Upper lobe of left lung (tissue), 6 donors: ENCODE results near the gene DGCR2. TPM values are rescaled to one million over a fixed set of nuclear protein-coding genes. Genes with fewer than 3 reads are reported as not detected.
"Not testable (repeated sequence)": the region's sequence is repeated elsewhere in the genome, so short reads cannot be mapped to it uniquely, and the experiment has no call there.

Source experiments
- ATAC-seq, 2 donors: fragments of 200-7000 bp; cut with Tn5 transposase; one replicate each; pipeline ENCODE4 v1.9.1; 2022; ENCODE audit warnings: mild to moderate bottlenecking in 2 of 2, moderate library complexity in 2 of 2; ENCODE audit not compliant: low FRiP score in 2 of 2
- DNase-seq, 2 donors: peaks; one replicate each; pipeline ENCODE4 v3.0.0-alpha.2; 2019 to 2020
- H3K27ac ChIP-seq, 4 donors: fragments of 200-600 bp; sonication (generic); one replicate each; pipeline ENCODE4 v1.5.1; 2016 to 2019
- H3K27me3 ChIP-seq, 4 donors: fragments of 200-600 bp; sonication (generic); one replicate each; pipeline ENCODE4 v1.5.1; 2017 to 2019
- H3K36me3 ChIP-seq, 4 donors: fragments of 200-600 bp; sonication (generic); one replicate each; pipeline ENCODE4 v1.5.1; 2016 to 2019
- H3K4me1 ChIP-seq, 4 donors: fragments of 200-600 bp; sonication (generic); one replicate each; pipeline ENCODE4 v1.5.1; 2018 to 2019
- H3K4me3 ChIP-seq, 4 donors: fragments of 200-600 bp; sonication (generic); one replicate each; pipeline ENCODE4 v1.5.1; 2017 to 2019; ENCODE audit warnings: mild to moderate bottlenecking in 2 of 4, moderate library complexity in 1 of 4
- H3K9me3 ChIP-seq, 4 donors: fragments of 200-600 bp; sonication (generic); one replicate each; pipeline ENCODE4 v1.5.1; 2018 to 2019
- EP300 ChIP-seq, 4 donors: sonication (generic); formaldehyde crosslinking; IDR thresholded peaks; one replicate each; pipeline ENCODE4 v1.5.1; 2017; ENCODE audit warnings: antibody characterized with exemption in 4 of 4, control low read depth in 2 of 4
- POLR2A ChIP-seq, 4 donors: fragments of 450-650 bp; IDR thresholded peaks; one replicate each; pipeline ENCODE4 v1.5.1; 2016 to 2017; ENCODE audit warnings: antibody characterized with exemption in 4 of 4, mild to moderate bottlenecking in 2 of 4
- POLR2AphosphoS5 ChIP-seq, 2 donors: sonication (generic); formaldehyde crosslinking; IDR thresholded peaks; one replicate each; pipeline ENCODE4 v1.5.1; 2017; ENCODE audit warnings: antibody characterized with exemption in 2 of 2
- WGBS, 2 donors: methylation state at CpG; one replicate each; pipeline ENCODE4 v1.1.5; 2017 to 2018; 5-methylcytosine and 5-hydroxymethylcytosine counted together
- total RNA-seq, 6 donors: library from RNA; depleted of rRNA in 4 of 6; stranded (reverse); fragments of >200 nt in 4 of 6; gene quantifications; one replicate each; pipeline versions ENCODE4 v1.1.0 to v1.2.1, GENCODE V29; 2016 to 2021
- TF ChIP-seq, protein P1 (sequence below), 6 experiments: fragments of 450-650 bp in 4 of 6; fragments of 200-600 bp in 2 of 6; sonication (generic) in 2 of 6; IDR thresholded peaks; one replicate each; pipeline ENCODE4 v1.5.1; 2016 to 2019; ENCODE audit warnings: antibody characterized with exemption in 6 of 6
- donor health status: DM: no; HTN: no; CAD: no; lungs with moderate emphysema.
- donor health status: DM: no; HTN: yes; CAD: no; lungs with severe emphysema.

Gene DGCR2
- total RNA-seq, 6 donors from 2014 or later = 65.9 to 101 (median 89.9) TPM

DNA sequence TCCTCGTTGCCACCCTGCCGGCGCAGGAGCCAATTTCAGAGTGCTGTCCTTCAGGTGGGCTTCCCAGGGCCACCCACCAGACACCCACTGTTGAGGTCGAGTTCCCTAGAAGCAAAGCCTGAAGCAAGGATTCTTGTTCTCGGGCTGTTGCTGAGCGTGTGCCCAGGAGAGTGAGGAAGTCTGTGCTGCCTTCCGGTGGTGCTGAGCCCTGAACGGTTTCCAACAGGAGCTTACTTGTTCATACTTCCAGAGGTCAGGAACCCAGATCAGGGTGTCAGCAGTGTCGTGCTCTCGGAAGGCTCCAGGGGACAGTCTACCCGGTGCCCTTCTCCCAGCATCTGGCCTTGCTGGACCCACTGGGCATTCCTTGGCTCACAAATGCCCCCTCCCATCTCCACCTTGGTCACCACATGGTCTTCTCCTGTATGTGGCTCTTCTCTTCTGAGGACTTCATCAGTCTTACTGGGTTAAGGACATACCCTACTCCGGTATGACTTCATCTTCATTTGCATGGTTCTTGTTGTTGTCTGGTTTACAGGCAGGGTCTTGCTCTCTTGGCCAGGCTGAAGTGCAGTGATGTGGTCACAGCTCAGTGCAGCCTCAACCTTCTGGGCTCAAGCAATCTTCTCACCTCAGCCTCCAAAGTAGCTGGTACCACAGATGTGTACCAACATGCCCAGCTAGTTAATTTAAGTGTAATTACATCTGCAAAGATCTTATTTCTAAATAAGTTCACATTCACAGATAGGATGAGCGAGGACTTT, 45.1 kb upstream of the DGCR2 start:
- Histone ChIP-seq H3K4me3 (no peak overlapping the region), H3K27me3 (peaks cover 4 to 21% (median 14%) of the 10 kb centered on the region in 4 donors), H3K4me1 (peaks cover 16 to 29% (median 22%) of the 10 kb centered on the region in 4 donors), H3K36me3 (no peaks in the 10 kb centered on the region), H3K9me3 (peaks cover 0 to 8% (median 0%) of the 10 kb centered on the region in 4 donors), H3K27ac (no peak overlapping the region)
- DNase-seq = no peak
- no peak for ATAC-seq
- WGBS, 2 donors = 75 to 76% methylated on average over 10 to 12 of the region's 13 CpGs
- no peak for TF ChIP-seq POLR2A (IDR thresholded peaks at IDR 0.05)
- TF ChIP-seq, protein P1, sequence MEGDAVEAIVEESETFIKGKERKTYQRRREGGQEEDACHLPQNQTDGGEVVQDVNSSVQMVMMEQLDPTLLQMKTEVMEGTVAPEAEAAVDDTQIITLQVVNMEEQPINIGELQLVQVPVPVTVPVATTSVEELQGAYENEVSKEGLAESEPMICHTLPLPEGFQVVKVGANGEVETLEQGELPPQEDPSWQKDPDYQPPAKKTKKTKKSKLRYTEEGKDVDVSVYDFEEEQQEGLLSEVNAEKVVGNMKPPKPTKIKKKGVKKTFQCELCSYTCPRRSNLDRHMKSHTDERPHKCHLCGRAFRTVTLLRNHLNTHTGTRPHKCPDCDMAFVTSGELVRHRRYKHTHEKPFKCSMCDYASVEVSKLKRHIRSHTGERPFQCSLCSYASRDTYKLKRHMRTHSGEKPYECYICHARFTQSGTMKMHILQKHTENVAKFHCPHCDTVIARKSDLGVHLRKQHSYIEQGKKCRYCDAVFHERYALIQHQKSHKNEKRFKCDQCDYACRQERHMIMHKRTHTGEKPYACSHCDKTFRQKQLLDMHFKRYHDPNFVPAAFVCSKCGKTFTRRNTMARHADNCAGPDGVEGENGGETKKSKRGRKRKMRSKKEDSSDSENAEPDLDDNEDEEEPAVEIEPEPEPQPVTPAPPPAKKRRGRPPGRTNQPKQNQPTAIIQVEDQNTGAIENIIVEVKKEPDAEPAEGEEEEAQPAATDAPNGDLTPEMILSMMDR (IDR thresholded peaks at IDR 0.05) = no peak
- TF ChIP-seq POLR2AphosphoS5 (IDR thresholded peaks at IDR 0.05) = no peak

DNA sequence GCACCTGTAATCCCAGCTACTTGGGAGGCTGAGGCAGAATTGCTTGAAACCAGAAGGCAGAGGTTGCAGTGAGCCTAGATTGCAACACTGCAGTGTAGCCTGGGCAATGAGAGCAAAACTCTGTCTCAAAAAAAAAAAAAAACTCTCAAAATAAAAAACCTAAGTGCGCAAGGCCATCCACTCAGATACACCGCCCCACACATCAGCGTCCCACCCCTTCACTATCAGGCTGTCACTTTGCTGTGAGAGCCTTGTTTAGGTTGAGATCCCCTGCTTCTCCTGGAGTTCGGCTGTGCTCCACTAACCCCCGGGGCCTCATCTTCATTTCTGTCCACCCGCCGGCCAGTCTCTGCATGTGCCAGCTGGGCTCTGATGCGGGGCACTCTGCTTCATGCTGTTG, 44.2 kb upstream of the DGCR2 start:
- no peak overlapping the region for H3K4me3 ChIP-seq
- WGBS, 2 donors = 68 to 75% methylated on average over 8 of the region's 8 CpGs
- H3K27ac ChIP-seq = no peak overlapping the region
- peaks cover 0 to 8% (median 0%) of the 10 kb centered on the region in 4 donors for H3K9me3 ChIP-seq
- no peak for ATAC-seq
- no peaks in the 10 kb centered on the region for H3K36me3 ChIP-seq
- peaks cover 4 to 21% (median 14%) of the 10 kb centered on the region in 4 donors for H3K27me3 ChIP-seq
- no peak for DNase-seq
- no peak for TF ChIP-seq POLR2A (IDR thresholded peaks at IDR 0.05)
- no peak for TF ChIP-seq POLR2AphosphoS5 (IDR thresholded peaks at IDR 0.05)
- TF ChIP-seq EP300 (IDR thresholded peaks at IDR 0.05) = no peak
- TF ChIP-seq, protein P1 (IDR thresholded peaks at IDR 0.05) = no peak
- H3K4me1 ChIP-seq = peaks cover 13 to 23% (median 17%) of the 10 kb centered on the region in 4 donors

DNA sequence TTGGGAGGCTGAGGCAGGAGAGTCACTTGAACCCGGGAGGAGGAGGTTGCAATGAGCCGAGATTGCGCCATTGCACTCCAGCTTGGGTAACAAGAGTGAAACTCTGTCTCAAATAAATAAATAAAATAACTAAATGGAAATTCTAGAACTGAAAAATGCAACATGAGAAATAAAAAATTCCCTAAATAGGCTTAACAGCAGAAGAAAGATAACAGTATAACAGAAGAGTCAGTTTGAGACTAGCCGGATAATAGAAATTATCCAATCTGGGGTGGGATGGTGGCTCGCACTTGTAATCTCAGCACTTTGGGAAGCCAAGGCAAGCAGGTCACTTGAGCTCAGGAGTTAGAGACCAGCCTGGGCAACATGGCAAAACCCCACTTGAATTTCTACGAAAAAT, 42.2 kb upstream of the DGCR2 start:
- peaks cover 4 to 13% (median 9%) of the 10 kb centered on the region in 4 donors for H3K27me3 ChIP-seq
- ATAC-seq (no peak), DNase-seq (no peak)
- no peaks in the 10 kb centered on the region for H3K36me3 ChIP-seq
- no peak for TF ChIP-seq POLR2AphosphoS5 (IDR thresholded peaks at IDR 0.05)
- no peak for TF ChIP-seq EP300 (IDR thresholded peaks at IDR 0.05)
- TF ChIP-seq, protein P1 (IDR thresholded peaks at IDR 0.05) = no peak
- no peak for TF ChIP-seq POLR2A (IDR thresholded peaks at IDR 0.05)
- WGBS, 2 donors = 93 to 97% methylated on average over 6 of the region's 6 CpGs
- peaks cover 0 to 8% (median 0%) of the 10 kb centered on the region in 4 donors for H3K9me3 ChIP-seq
- H3K4me1 ChIP-seq = peaks cover 3 to 7% (median 4%) of the 10 kb centered on the region in 4 donors
- H3K4me3 ChIP-seq = no peak overlapping the region
- H3K27ac ChIP-seq = no peak overlapping the region

DNA sequence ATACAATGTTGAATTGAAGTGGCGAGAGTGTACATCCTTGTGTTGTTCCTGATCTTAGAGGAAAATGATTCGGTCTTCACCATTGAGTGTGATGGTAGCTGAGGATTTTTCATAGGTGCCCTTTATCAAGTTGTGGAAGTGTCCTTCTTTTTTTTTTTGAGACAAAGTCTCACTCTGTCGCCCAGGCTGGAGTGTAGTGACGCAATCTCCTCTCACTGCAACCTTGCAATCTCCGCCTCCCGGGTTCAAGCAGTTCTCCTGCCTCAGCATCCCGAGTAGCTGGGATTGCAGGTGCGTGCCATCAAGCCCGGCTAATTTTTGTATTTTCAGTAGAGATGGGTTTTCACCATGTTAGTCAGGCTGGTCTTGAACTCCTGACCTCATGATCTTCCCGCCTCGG, 36.4 kb upstream of the DGCR2 start:
- 72% methylated on average over 11 of the region's 11 CpGs for WGBS, 2 donors
- H3K4me1 ChIP-seq, DNase-seq, H3K9me3 ChIP-seq, H3K27ac ChIP-seq, H3K27me3 ChIP-seq, H3K36me3 ChIP-seq, H3K4me3 ChIP-seq, ATAC-seq: not testable (repeated sequence)

DNA sequence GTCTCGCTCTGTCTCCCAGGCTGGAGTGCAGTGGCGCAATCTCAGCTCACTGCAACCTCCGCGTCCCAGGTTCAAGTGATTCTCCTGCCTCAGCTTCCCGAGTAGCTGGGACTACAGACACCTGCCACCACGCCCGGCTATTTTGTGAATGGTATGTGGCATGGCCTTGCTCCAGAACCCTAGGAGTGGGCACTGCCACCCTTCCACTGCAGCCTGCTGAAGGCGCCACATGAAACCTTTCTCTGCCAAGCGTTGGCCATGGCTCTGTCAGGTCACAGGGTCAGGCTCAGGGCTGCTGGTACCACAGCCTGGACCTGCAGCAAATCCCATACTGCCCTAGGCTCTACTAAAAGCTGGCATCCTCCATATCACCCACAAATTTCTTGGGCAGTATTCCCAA, 33.9 kb upstream of the DGCR2 start:
- H3K27me3 ChIP-seq, H3K4me1 ChIP-seq, H3K27ac ChIP-seq, DNase-seq, H3K9me3 ChIP-seq, ATAC-seq, H3K4me3 ChIP-seq, H3K36me3 ChIP-seq: not testable (repeated sequence)
- WGBS, 2 donors = 75 to 83% methylated on average over 9 of the region's 9 CpGs
